Neuronal stem cell (in vitro differentiated cells): ENCODE results near the gene CCDC91.

Experiments used
- DNase-seq: peaks from one replicate; pipeline ENCODE4 v3.0.0-alpha.2; 2013; ENCODE audit warnings: low spot score
- H2AFZ ChIP-seq: one replicate; pipeline ENCODE4 v1.6.1; 2013; ENCODE audit warnings: mild to moderate bottlenecking, low read length, inconsistent platforms
- H2AK5ac ChIP-seq: 2 replicates; pipeline ENCODE4 v1.6.1; 2013; ENCODE audit warnings: low read depth, mild to moderate bottlenecking, inconsistent platforms, low read length, moderate library complexity, mixed read lengths
- H2BK120ac ChIP-seq: 2 replicates; pipeline ENCODE4 v1.6.1; 2013; ENCODE audit warnings: low read depth, mild to moderate bottlenecking, inconsistent platforms, low read length, moderate library complexity, mixed read lengths
- H2BK12ac ChIP-seq: one replicate; pipeline ENCODE4 v1.6.1; 2013; ENCODE audit warnings: low read length, inconsistent platforms
- H2BK15ac ChIP-seq: 2 replicates; pipeline ENCODE4 v1.6.1; 2013; ENCODE audit warnings: mild to moderate bottlenecking, low read length, inconsistent platforms, mixed read lengths
- H2BK5ac ChIP-seq: one replicate; pipeline ENCODE4 v1.6.1; 2013; ENCODE audit warnings: inconsistent platforms, mild to moderate bottlenecking, low read length, moderate library complexity
- H3K14ac ChIP-seq: one replicate; pipeline ENCODE4 v1.6.1; 2013; ENCODE audit warnings: low read length, inconsistent platforms
- H3K18ac ChIP-seq: 2 replicates; pipeline ENCODE4 v1.6.1; 2013; ENCODE audit warnings: low read length, inconsistent platforms
- H3K23ac ChIP-seq: 2 replicates; pipeline ENCODE4 v1.6.1; 2013; ENCODE audit warnings: low read depth, mild to moderate bottlenecking, mixed read lengths, low read length, inconsistent platforms; ENCODE audit not compliant: poor library complexity
- H3K27ac ChIP-seq: replicated peaks from 3 replicates; pipeline ENCODE4 v1.5.1; 2013; ENCODE audit warnings: low read length, inconsistent platforms
- H3K27me3 ChIP-seq, 3 experiments: 2 replicates each; pipeline ENCODE4 v1.6.1; 2013; ENCODE audit warnings: low read length in 3 of 3, mild to moderate bottlenecking in 2 of 3, inconsistent platforms in 1 of 3, low read depth in 1 of 3, mixed read lengths in 1 of 3, moderate library complexity in 1 of 3; ENCODE audit not compliant: control insufficient read depth in 3 of 3, insufficient read depth in 3 of 3
- H3K36me3 ChIP-seq, 2 donors: replicated peaks in 1 of 2; 2 replicates each; pipeline ENCODE4 v1.6.1; 2013; ENCODE audit warnings: low read length in 2 of 2; ENCODE audit not compliant: control insufficient read depth in 2 of 2, insufficient read depth in 2 of 2
- H3K4ac ChIP-seq: 2 replicates; pipeline ENCODE4 v1.6.1; 2013; ENCODE audit warnings: inconsistent platforms, mild to moderate bottlenecking, low read length, moderate library complexity
- H3K4me1 ChIP-seq, 2 donors: 1 replicate in 1 of 2; 2 replicates in 1 of 2; pipeline ENCODE4 v1.6.1; 2013; ENCODE audit warnings: low read length in 2 of 2, low read depth in 1 of 2; ENCODE audit not compliant: control insufficient read depth in 2 of 2, insufficient read depth in 1 of 2
- H3K4me2 ChIP-seq: one replicate; pipeline ENCODE4 v1.6.1; 2013; ENCODE audit warnings: mild to moderate bottlenecking, low read length, inconsistent platforms; ENCODE audit not compliant: insufficient read depth, poor library complexity, severe bottlenecking
- H3K4me3 ChIP-seq, 2 donors: 2 replicates each; pipeline ENCODE4 v1.5.1; 2013; ENCODE audit warnings: low read length in 2 of 2, mild to moderate bottlenecking in 2 of 2, inconsistent platforms in 1 of 2, moderate library complexity in 1 of 2
- H3K79me1 ChIP-seq: one replicate; pipeline ENCODE4 v1.6.1; 2013; ENCODE audit warnings: low read depth, mild to moderate bottlenecking, inconsistent platforms, low read length, moderate library complexity
- H3K9ac ChIP-seq: one replicate; pipeline ENCODE4 v1.6.1; 2013; ENCODE audit warnings: mild to moderate bottlenecking, low read depth, low read length, inconsistent platforms; ENCODE audit not compliant: poor library complexity
- H3K9me3 ChIP-seq, 2 donors: replicated peaks in 1 of 2; 2 replicates each; pipeline versions ENCODE3 to v1.6.1; 2013; ENCODE audit warnings: low read length in 2 of 2, mild to moderate bottlenecking in 2 of 2, inconsistent platforms in 1 of 2, low read depth in 1 of 2, mixed read lengths in 1 of 2, moderate library complexity in 1 of 2; ENCODE audit not compliant: control insufficient read depth in 2 of 2, insufficient read depth in 1 of 2
- H4K8ac ChIP-seq: one replicate; pipeline ENCODE4 v1.6.1; 2013; ENCODE audit warnings: low read depth, mild to moderate bottlenecking, inconsistent platforms, low read length, moderate library complexity
- H4K91ac ChIP-seq: one replicate; pipeline ENCODE4 v1.6.1; 2013; ENCODE audit warnings: low read length, low read depth, mild to moderate bottlenecking, inconsistent platforms; ENCODE audit not compliant: poor library complexity
- WGBS, 2 donors: extraction: QIAGEN DNeasy Blood & Tissue Kit; methylation state at CpG; one replicate each; pipeline ENCODE4 v1.1.7; 2013; ENCODE audit warnings: missing lambda C conversion rate in 2 of 2, mixed read lengths in 1 of 2; ENCODE audit not compliant: insufficient read length in 2 of 2, insufficient replicate concordance in 1 of 2; ENCODE audit errors: extremely low coverage in 2 of 2; 5-methylcytosine and 5-hydroxymethylcytosine counted together

CCDC91 gene

GRCh38 chr12:28563286-28563685 is 373.0 kb downstream of the CCDC91 start:
- Histone ChIP-seq H2BK5ac (no peak overlapping the region), H4K8ac (no peak overlapping the region), H3K27me3 (no peaks in the 10 kb centered on the region), H3K9ac (no peak overlapping the region), H3K4me2 (no peak overlapping the region), H2BK15ac (no peak overlapping the region), H3K36me3 (no peaks in the 10 kb centered on the region), H3K9me3 (no peaks in the 10 kb centered on the region), H3K14ac (no peak overlapping the region), H4K91ac (no peak overlapping the region), H3K4me1 (no peaks in the 10 kb centered on the region), H3K23ac (no peak overlapping the region), H3K4me3 (no peak overlapping the region), H3K27ac (no peak overlapping the region), H2AK5ac (no peak overlapping the region), H3K18ac (no peak overlapping the region), H2BK120ac (no peak overlapping the region), H2BK12ac (no peak overlapping the region), H3K79me1 (no peaks in the 10 kb centered on the region), H2AFZ (no peak overlapping the region), H3K4ac (no peak overlapping the region)
- WGBS, 2 donors: no CpG with 5 or more reads among the region's 3 CpGs
- DNase-seq: no peak

- no peaks in the 10 kb centered on the region for H3K79me1 ChIP-seq
- no peaks in the 10 kb centered on the region for H3K9me3 ChIP-seq
- no peak overlapping the region for H3K27ac ChIP-seq
- no peak for DNase-seq
- no peak overlapping the region for H4K8ac ChIP-seq
- H3K36me3 ChIP-seq: no peaks in the 10 kb centered on the region
- H2BK5ac ChIP-seq: no peak overlapping the region
- no peak overlapping the region for H3K9ac ChIP-seq
- H3K18ac ChIP-seq: no peak overlapping the region
- no CpG with 5 or more reads among the region's 2 CpGs for WGBS, 2 donors
- no peak overlapping the region for H3K4me3 ChIP-seq
- H2AK5ac ChIP-seq: no peak overlapping the region
- no peak overlapping the region for H2BK120ac ChIP-seq
- H2AFZ ChIP-seq: no peak overlapping the region
- no peaks in the 10 kb centered on the region for H3K27me3 ChIP-seq
- no peak overlapping the region for H3K14ac ChIP-seq
- no peak overlapping the region for H2BK15ac ChIP-seq
- H3K4ac ChIP-seq: no peak overlapping the region
- H4K91ac ChIP-seq: no peak overlapping the region
- H3K4me1 ChIP-seq: no peaks in the 10 kb centered on the region
- no peak overlapping the region for H3K4me2 ChIP-seq
- no peak overlapping the region for H3K23ac ChIP-seq
- no peak overlapping the region for H2BK12ac ChIP-seq
These were observed 373.7 kb downstream of the CCDC91 start for GRCh38 chr12:28563936-28564335.

- no peak overlapping the region for H3K23ac ChIP-seq
- H3K4me3 ChIP-seq: no peak overlapping the region
- no peak for DNase-seq
- H2BK15ac ChIP-seq: no peak overlapping the region
- H3K27me3 ChIP-seq: no peaks in the 10 kb centered on the region
- no peak overlapping the region for H2BK120ac ChIP-seq
- H3K79me1 ChIP-seq: no peaks in the 10 kb centered on the region
- no peak overlapping the region for H3K18ac ChIP-seq
- no peaks in the 10 kb centered on the region for H3K36me3 ChIP-seq
- H3K4me1 ChIP-seq: no peaks in the 10 kb centered on the region
- no peak overlapping the region for H4K91ac ChIP-seq
- H4K8ac ChIP-seq: no peak overlapping the region
- H3K4ac ChIP-seq: no peak overlapping the region
- no peak overlapping the region for H3K9ac ChIP-seq
- H2BK12ac ChIP-seq: no peak overlapping the region
- no peak overlapping the region for H3K14ac ChIP-seq
- no peak overlapping the region for H3K4me2 ChIP-seq
- no peak overlapping the region for H3K27ac ChIP-seq
- no peak overlapping the region for H2BK5ac ChIP-seq
- H2AFZ ChIP-seq: no peak overlapping the region
- no peaks in the 10 kb centered on the region for H3K9me3 ChIP-seq
- H2AK5ac ChIP-seq: no peak overlapping the region
- WGBS, 2 donors: no CpG with 5 or more reads among the region's 3 CpGs
These were observed 377.9 kb downstream of the CCDC91 start for GRCh38 chr12:28568118-28568517.

GRCh38 chr12:28568704-28569103 is 378.4 kb downstream of the CCDC91 start:
- no peak overlapping the region for H3K27ac ChIP-seq
- H3K18ac ChIP-seq: no peak overlapping the region
- no peaks in the 10 kb centered on the region for H3K27me3 ChIP-seq
- H2AFZ ChIP-seq: no peak overlapping the region
- no peaks in the 10 kb centered on the region for H3K36me3 ChIP-seq
- no peak overlapping the region for H3K23ac ChIP-seq
- no peak overlapping the region for H3K4me3 ChIP-seq
- no peak overlapping the region for H3K9ac ChIP-seq
- H2BK120ac ChIP-seq: no peak overlapping the region
- H3K4me2 ChIP-seq: no peak overlapping the region
- no peak overlapping the region for H4K91ac ChIP-seq
- H3K4me1 ChIP-seq: no peaks in the 10 kb centered on the region
- DNase-seq: no peak
- no peak overlapping the region for H2BK5ac ChIP-seq
- H4K8ac ChIP-seq: no peak overlapping the region
- H2AK5ac ChIP-seq: no peak overlapping the region
- H3K14ac ChIP-seq: no peak overlapping the region
- H3K9me3 ChIP-seq: no peaks in the 10 kb centered on the region
- H3K79me1 ChIP-seq: no peaks in the 10 kb centered on the region
- no peak overlapping the region for H2BK12ac ChIP-seq
- no peak overlapping the region for H3K4ac ChIP-seq
- no peak overlapping the region for H2BK15ac ChIP-seq
- WGBS, 2 donors: no CpG with 5 or more reads among the region's 6 CpGs
